NCI-H2196 treated with DMSO at 0.1 percent for 48 hours (cell line): Measurements from ENCODE around the gene SULF2.

Experiments used
- DNase-seq: peaks from one replicate; lab custom pipeline; 2025; ENCODE audit not compliant: unreplicated experiment; lab: John Stamatoyannopoulos, UW

Gene SULF2

GRCh38 chr20:47740862-47741184, 44.5 kb downstream of the SULF2 start:
- DNase-seq = no peak

DNA sequence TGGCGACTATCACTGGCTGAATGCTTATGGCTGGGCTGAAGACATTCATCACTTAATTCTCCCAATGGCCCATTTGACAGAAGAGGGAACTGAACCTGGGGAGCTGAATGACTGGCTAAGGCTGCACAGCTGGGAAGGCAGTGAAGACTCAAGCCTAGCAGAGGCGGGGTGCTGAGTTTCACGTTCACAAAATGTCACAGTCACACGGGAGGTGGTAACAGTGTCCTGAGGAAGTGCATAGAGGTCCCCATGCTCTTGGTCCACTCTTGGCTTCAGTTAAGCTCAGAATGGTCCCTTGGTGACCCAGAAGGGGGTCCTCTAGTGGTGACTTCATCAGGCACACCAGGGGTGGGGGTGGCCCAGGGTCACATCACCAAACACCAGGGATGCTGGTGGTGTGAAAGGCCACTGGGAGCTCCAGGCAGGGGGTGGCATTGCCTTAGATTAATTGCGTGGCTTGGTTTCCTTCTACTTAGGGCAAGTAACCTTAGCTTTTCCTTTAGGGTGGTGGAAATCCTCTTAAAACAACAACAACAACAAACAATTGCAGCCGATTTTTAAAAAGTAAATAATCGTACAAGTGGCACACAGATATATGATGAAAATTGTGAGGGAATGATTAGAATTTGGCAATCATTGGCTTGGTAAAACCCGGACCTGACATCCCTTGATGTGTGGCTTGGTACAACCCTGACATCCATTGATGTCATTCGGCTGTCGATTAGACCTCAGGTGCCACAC, 45.0 kb downstream of the SULF2 start:
- DNase-seq = no peak

GRCh38 chr20:47737923-47738322, 47.4 kb downstream of the SULF2 start:
- no peak for DNase-seq

GRCh38 chr20:47736570-47737152, 48.6 kb downstream of the SULF2 start:
- no peak for DNase-seq

DNA sequence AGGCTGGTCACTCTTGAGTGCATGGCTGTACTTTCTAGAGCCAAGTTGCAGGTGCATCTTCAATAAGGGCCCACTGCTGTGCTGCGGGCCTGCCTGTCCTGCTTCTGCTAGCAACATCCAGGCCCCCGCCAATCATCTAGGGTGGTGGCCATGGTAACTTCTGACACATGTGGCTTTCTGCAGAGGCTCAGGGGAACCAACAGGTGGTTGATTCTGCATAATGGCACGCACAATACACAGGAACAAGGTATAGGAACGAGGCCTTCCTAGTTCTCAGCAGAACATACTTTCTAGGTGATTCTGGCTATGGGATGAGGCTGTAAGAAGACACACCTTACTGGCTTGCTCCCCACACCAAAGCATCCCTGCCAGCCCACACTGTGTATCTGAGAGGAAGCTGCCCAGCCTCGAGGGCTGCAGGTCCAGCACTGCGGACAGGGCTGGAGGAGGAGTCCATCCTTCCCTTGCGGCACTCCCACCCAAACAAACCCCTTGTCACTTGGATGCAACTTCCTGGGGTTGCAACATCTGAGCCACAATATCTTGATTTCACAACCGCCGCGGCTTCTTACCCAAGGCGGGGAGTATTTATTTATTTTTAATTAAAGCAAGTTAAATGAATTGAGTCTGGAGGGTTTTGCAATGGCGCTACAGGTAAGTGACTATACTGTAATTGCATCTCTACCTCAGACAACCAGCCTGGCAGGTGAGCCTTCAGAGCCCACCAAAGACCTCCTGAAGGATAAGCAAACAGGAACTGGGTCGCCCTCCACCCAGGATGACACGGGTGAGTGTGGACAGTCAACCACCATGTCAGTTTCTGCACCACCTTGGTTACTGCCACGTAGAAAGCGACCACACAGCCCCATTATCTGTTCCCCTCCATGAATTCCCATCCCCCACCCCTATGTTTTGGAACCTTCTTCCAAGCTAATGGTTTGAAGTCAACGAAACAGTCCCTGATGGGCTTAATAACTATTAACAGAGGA, 49.6 kb downstream of the SULF2 start:
- DNase-seq = no peak

GRCh38 chr20:47734870-47735269, 50.4 kb downstream of the SULF2 start:
- no peak for DNase-seq

DNA sequence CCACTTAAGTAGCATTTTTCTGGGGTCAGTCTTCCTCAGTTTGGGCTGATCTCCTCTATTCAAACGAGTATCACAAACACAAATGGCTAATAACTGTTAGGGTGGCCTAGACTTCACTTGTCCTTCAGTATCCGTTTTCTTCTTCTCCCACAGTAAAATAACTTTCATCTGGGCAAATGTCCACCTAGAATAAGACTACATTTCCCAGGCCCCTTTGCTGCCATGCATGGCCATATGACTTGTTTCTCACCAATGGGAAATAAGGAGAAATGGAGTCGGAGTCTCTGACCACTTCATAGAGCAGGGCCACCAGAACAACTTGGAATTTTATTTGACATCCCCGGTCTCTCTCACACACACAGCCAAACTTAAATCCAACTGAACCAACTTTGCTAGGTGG, 51.4 kb downstream of the SULF2 start:
- DNase-seq = no peak

- peak; percentile 23 for DNase-seq
Observed at GRCh38 chr20:47730744-47731143, 54.5 kb downstream of the SULF2 start.

- DNase-seq = no peak
Observed at GRCh38 chr20:47729472-47729871, 55.8 kb downstream of the SULF2 start.

GRCh38 chr20:47727909-47728361, 57.3 kb downstream of the SULF2 start:
- DNase-seq = no peak

GRCh38 chr20:47727170-47727880, 58.0 kb downstream of the SULF2 start:
- DNase-seq = no peak

GRCh38 chr20:47726632-47727031, 58.6 kb downstream of the SULF2 start:
- DNase-seq = no peak

DNA sequence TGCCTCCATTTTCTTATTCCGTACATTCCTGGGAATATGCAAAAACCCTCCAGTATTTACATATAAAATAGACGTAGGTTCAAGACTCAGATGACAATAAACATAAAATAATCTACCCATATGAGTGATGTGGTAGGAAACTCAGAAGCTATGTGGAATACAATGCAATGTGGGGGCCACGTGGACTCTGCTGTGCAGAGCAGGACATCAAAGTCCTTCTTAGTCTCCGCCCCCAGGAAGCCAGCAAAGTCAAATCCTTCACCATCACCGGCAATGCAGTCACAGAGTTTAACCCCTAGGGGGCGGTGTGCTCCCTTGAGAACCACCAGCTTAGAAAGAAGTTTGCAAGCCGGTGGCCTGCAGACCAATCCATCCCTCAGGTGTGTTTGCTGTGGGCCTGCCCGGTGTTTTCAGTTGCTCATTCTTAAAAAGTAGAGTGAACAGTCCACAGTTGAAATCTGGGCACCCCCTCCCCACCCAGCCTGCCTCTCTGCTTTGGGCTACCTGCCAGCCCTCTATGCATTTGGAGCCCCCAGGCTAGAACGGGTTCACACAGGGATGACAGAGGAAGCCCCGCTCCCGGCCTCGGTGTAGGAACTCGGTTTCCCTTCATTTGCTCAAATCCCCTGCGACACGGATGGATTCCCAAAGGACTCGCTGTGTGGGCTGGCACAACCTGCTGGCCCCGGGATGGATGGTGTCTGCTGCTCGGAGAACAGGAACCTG, 59.9 kb downstream of the SULF2 start:
- peak; percentile 83 for DNase-seq

GRCh38 chr20:47724910-47725247, 60.4 kb downstream of the SULF2 start:
- no peak for DNase-seq

GRCh38 chr20:47724396-47724795, 60.9 kb downstream of the SULF2 start:
- DNase-seq = no peak

DNA sequence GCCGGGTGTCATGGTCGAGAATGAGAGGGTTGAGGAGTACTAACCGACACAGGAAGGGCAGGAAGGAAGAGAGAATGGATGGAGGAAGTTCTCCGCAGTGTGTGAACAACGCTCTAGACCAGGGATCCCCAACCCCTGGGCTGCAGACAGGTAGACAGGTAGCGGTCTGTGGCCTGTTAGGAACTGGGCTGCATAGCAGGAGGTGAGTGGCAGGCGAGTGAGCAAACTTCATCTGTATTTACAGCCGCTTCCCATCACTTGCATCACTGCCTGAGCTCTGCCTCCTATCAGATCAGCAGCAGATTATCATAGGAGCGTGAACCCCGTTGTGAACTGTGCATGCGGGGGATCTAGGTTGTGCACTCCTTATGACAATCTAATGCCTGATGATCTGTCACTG, 62.0 kb downstream of the SULF2 start:
- no peak for DNase-seq

- DNase-seq = no peak
Observed at GRCh38 chr20:47720636-47721427, 64.4 kb downstream of the SULF2 start.

GRCh38 chr20:47719625-47720024, 65.7 kb downstream of the SULF2 start:
- DNase-seq = no peak

- DNase-seq = no peak
Observed at GRCh38 chr20:47719211-47719610, 66.1 kb downstream of the SULF2 start.

- DNase-seq = no peak
Observed at GRCh38 chr20:47718398-47718797, 66.9 kb downstream of the SULF2 start.
